HG03095 (cell line): ENCODE results near the gene CYP3A5.

ENCODE experiments used
- ATAC-seq: cut with Tn5 transposase; IDR thresholded peaks from one replicate; pipeline ENCODE4 v1.9.1; 2021; ENCODE audit warnings: moderate library complexity; ENCODE audit not compliant: unreplicated experiment

CYP3A5 gene

GRCh38 chr7:99616359-99617191 lies 63.2 kb downstream of the CYP3A5 start, which contains the start of gene ZSCAN25:
Gene ZSCAN25 (plus strand): TSS chr7:99616946. CDS start chr7:99619607, 2,661 bp downstream.
- ATAC-seq = peak; percentile 88

- ATAC-seq = no peak
Observed at GRCh38 chr7:99615989-99616358, 63.8 kb downstream of the CYP3A5 start.

DNA sequence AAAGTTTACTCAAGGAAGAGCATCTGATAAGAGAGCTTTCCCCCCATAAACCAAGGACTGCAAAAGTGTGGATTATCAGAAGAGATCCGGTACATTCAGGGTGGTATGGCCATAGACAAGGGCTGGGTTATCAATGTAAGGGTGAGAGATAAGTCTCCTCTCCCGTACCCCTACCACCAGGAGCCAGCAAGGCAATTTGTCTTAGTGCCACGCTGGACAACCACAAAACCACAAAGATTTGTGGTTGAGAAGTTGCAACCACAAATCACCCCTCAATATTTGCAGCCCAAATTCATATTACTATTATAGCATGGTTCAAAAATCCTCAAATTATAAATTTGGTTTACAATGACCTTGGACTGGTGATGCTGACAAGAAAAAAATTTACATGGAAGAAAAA lies 65.3 kb downstream of the CYP3A5 start:
- ATAC-seq = no peak

- no peak for ATAC-seq
Observed at GRCh38 chr7:99607548-99607947, 72.2 kb downstream of the CYP3A5 start.

- ATAC-seq = no peak
Observed at GRCh38 chr7:99606531-99606930, 73.3 kb downstream of the CYP3A5 start.

DNA sequence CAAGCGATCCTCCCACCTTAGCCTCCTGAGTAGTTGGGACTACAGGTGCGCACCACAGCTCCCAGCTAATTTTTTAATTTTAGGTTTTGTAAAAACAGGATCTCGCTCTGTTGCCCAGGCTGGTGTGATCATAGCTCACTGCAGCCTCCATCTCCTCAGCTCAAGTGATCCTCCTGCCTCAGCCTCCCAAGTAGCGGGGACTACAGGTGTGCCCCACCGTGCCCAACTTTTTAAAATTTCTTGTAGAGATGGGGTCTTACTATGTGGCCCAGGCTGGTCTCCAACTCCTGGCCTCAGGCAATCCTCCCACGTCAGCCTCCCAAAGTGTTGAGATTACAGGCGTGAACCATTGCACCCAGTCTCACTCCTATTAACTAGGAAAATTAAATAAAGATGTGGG lies 74.3 kb downstream of the CYP3A5 start:
- no peak for ATAC-seq

GRCh38 chr7:99601656-99602310 lies 78.0 kb downstream of the CYP3A5 start:
- no peak for ATAC-seq

- no peak for ATAC-seq
Observed at GRCh38 chr7:99599836-99600235, 80.0 kb downstream of the CYP3A5 start.
